C4-2B (cell line): ENCODE data around the gene FHDC1.

Source experiments
- H3K27ac ChIP-seq: fragments of 450-650 bp; 2 replicates; pipeline ENCODE4 v1.5.1; 2017
- ZFX ChIP-seq: fragments of 450-650 bp; IDR thresholded peaks from 2 replicates; pipeline ENCODE4 v1.6.1; 2017
- TF ChIP-seq, protein P1 (sequence below): fragments of 450-650 bp; conservative IDR thresholded peaks from 2 replicates; pipeline ENCODE4 v1.5.1; 2017; ENCODE audit warnings: mild to moderate bottlenecking

Gene FHDC1

DNA sequence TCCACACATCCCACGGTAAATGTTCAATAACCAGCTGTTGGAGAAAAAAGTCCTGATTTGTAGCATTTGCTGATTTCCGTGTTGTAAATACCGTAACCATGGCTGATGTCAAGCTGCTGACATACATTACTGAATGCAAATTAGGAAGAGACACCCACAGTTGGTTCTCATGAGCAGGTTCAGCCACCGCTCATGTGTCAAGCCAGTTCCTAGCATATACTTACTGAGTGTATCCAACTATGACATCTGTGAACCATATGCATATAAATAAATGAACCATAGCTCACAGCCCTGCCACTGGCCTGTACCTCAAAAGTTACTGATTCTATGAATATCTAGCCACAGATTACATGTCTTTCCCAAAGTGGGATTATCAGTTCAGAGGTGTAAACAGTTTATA, 29.5 kb downstream of the FHDC1 start:
- TF ChIP-seq, protein P1, sequence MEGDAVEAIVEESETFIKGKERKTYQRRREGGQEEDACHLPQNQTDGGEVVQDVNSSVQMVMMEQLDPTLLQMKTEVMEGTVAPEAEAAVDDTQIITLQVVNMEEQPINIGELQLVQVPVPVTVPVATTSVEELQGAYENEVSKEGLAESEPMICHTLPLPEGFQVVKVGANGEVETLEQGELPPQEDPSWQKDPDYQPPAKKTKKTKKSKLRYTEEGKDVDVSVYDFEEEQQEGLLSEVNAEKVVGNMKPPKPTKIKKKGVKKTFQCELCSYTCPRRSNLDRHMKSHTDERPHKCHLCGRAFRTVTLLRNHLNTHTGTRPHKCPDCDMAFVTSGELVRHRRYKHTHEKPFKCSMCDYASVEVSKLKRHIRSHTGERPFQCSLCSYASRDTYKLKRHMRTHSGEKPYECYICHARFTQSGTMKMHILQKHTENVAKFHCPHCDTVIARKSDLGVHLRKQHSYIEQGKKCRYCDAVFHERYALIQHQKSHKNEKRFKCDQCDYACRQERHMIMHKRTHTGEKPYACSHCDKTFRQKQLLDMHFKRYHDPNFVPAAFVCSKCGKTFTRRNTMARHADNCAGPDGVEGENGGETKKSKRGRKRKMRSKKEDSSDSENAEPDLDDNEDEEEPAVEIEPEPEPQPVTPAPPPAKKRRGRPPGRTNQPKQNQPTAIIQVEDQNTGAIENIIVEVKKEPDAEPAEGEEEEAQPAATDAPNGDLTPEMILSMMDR, result no peak
- TF ChIP-seq ZFX, result no peak
- H3K27ac ChIP-seq, result no peak overlapping the region

DNA sequence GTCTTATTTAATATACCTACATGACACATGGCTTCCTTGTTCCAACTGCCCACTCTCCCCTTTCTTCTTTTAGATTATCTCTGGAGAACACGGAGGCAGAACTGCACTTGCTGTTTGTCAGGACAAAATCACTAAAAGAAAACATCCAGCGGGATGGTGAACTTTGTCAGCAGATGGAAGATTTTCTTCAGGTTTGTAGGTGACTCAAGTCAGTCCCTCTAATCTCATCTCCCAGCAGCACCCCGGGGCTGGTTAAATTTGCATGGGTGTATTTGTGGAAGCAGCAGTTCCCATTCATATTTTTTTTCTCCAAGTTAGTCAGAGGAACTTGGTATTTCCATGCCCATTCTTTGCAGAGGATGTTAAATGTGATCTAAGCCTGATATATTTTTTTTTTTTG, 31.8 kb downstream of the FHDC1 start:
- TF ChIP-seq, protein P1, result no peak
- no peak for TF ChIP-seq ZFX
- no peak overlapping the region for H3K27ac ChIP-seq

DNA sequence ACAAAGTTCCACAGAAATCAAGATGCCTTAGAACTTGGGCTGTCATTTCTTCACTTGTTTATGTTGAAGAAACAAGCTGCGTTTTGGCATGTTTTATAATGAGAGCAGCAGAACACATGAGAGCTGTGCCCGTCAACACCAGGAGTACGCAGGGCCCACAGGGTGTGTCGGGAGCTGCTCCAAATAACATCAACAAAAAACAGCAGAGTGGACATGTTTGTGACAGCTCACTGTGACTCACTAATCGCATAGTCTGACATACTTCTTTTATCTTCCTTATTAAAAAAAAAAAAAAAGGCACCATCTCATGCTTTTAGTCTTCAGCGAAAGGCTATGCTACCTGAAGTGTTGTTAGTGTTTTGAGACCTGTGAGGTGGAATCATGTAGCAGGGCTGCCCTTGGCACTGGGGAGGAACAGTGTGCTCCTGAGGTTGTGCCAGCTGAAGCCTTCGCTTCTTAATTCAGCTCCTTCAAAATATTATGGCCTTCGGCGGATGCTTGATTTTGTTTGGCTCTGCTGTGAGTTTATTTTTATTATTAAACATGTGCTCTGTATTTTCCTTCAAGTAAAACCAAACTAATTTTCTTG, 32.8 kb downstream of the FHDC1 start:
- TF ChIP-seq ZFX, result no peak
- TF ChIP-seq, protein P1, result no peak
- no peak overlapping the region for H3K27ac ChIP-seq

DNA sequence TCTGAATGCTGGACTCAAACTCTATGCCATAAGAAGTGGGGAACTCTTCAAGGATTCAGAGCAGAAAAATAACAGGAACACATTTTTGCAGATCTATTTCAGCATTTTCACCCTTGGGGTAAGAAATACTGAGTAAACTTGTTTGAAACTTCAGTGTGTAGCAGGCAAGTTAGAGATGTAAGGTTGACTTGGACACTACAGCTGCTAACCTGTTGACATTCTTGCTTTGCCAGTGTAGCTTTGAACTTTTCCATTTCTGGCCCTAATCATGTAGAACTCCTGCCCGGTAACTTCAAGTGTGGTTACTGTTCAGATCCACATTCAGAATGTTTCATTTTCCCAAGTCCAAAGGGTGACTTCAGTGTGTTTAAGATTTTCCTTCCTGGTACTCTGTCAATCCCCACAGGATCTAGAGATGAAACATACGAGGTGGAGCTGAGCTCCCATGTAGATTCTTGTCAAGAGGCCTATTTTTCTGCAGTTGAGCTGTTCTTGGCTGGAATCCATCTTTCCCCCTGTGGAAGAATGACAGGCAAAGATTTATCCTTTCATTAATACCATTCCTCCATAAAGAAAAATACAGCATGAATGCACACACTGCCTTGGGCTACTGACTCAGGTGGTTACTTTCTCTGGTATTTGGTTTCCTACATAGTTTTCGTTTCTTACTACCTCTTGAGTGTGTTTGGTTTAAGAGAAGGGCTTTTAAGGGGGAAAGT, 34.1 kb downstream of the FHDC1 start:
- TF ChIP-seq, protein P1, result no peak
- TF ChIP-seq ZFX, result no peak
- H3K27ac ChIP-seq, result no peak overlapping the region

DNA sequence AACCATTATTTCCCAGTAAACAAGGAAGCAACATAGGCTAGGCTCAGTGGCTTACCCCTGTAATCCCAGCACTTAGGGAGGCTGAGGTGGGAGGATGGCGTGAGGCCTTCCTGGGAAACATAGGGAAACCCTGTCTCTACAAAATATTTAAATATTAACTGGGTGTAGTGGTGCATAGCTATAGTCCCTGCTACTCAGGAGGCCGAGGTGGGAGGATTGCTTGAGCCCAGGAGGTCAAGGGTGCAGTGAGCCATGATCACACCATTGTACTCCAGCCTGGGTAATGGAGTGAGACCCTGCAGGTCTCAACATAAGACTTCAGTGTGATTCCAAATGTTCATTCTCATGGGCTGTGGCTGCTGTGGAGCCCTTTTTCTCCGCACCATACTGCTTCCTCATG, 34.9 kb downstream of the FHDC1 start:
- no peak overlapping the region for H3K27ac ChIP-seq
- TF ChIP-seq, protein P1, result no peak
- no peak for TF ChIP-seq ZFX

DNA sequence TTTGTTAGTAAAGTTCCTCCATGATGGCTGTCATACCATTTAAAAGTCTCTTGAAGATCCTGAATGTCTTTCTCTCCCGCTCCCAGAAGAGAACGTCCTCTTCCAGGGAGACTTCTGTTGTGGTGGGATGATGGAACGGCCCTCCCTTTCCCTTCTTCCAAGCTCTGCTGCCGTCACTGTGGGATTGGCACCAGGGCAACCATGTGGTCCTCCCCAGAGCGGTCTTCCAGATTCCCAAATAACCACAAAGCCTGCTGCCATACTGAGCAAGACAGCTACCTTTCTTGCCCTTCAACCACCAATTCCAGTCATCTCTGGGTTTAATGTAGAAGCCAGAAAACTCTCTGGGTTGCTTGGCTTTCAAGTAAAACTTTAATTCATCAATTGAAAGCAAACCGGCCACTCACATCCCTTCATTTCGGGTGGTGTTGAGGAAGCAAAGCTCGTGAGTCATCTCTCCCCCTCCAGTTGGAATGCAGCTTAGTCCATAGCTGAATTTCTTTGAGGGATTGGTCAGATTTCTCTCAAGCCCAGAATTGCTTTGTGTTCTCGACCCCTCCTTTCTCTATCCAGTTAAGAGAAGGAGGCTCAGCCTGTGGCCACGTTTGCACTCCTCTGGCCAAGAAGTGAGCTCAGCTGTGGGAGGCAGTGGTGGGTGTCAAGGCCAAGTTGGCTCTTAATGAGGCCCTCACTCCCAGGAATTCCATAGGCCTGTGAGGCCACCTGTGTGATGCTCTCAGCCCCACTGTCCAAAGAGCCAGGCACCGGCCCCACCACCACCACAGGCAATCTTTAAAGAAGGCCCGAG, 36.9 kb downstream of the FHDC1 start:
- H3K27ac ChIP-seq, result no peak overlapping the region
- TF ChIP-seq, protein P1, result no peak
- TF ChIP-seq ZFX, result no peak
